ENCODE results near the gene ZNF789. TPM values are rescaled to one million over a fixed set of nuclear protein-coding genes. Genes with fewer than 3 reads are reported as not detected.
A peak's percentile ranks its signal among the peaks of the same experiment; 100 is the strongest.
"Not testable (repeated sequence)": the region's sequence is repeated elsewhere in the genome, so short reads cannot be mapped to it uniquely, and the experiment has no call there.

The ZNF789 gene
- total RNA-seq, 1 experiment from 2014 or later, result 15.0 TPM

GRCh38 chr7:99499371-99499720 is 26.7 kb downstream of the ZNF789 start:
- no peaks in the 10 kb centered on the region for H3K9me3 Mint-ChIP-seq (ENCODE audit: unreplicated experiment)
- H3K4me1 Mint-ChIP-seq (ENCODE audit: insufficient read depth, unreplicated experiment), result peaks cover 13% of the 10 kb centered on the region
- no peaks in the 10 kb centered on the region for H3K27me3 Mint-ChIP-seq (ENCODE audit: insufficient read depth, unreplicated experiment)
- H3K4me3 Mint-ChIP-seq (ENCODE audit: unreplicated experiment), result peak overlapping the region; percentile 98
- intact Hi-C loops (cut with micrococcal nuclease), result no loop called here
- peak overlapping the region; percentile 100 for H3K27ac Mint-ChIP-seq (ENCODE audit: low read depth, unreplicated experiment)
- DNase-seq (ENCODE audit: unreplicated experiment), result no peak
- BruUV-seq (replicated peaks), result no TSS peak
- ChIA-PET POLR2A (interaction anchor here (0.8 to 4.5 kb wide), 29 partner anchors 9 to 929 kb away, joined by 3 to 51 read pairs (median 5); partner anchors contain the start of genes ATP5MF, BUD31, CPSF4 and FAM200A), CTCF (interaction anchor here (0.6 to 1.1 kb wide), 4 partner anchors 8 to 933 kb away, joined by 3 to 5 read pairs (median 4); no protein-coding TSS in a partner anchor)
- TF ChIP-seq CTCF (IDR thresholded peaks at IDR 0.05; ENCODE audit: unreplicated experiment), result no peak
- peaks cover 56% of the 10 kb centered on the region for H3K36me3 Mint-ChIP-seq (ENCODE audit: insufficient read depth, unreplicated experiment)

- TSS peak; percentile 84 for BruUV-seq (replicated peaks)
- TF ChIP-seq CTCF (IDR thresholded peaks at IDR 0.05; ENCODE audit: unreplicated experiment), result no peak
- peak; percentile 94 for DNase-seq (ENCODE audit: unreplicated experiment)
- peaks cover 13% of the 10 kb centered on the region for H3K4me1 Mint-ChIP-seq (ENCODE audit: insufficient read depth, unreplicated experiment)
- intact Hi-C loops (cut with micrococcal nuclease), result no loop called here
- H3K27me3 Mint-ChIP-seq (ENCODE audit: insufficient read depth, unreplicated experiment), result no peaks in the 10 kb centered on the region
- H3K36me3 Mint-ChIP-seq (ENCODE audit: insufficient read depth, unreplicated experiment), result peaks cover 50% of the 10 kb centered on the region
- peak within 1 kb of the TSS; percentile 98 for H3K4me3 Mint-ChIP-seq (ENCODE audit: unreplicated experiment)
- POLR2A ChIA-PET, result interaction anchor here (0.6 to 4.5 kb wide), 41 partner anchors 8 to 929 kb away, joined by 3 to 51 read pairs (median 4); partner anchors contain the start of genes ARPC1A, ATP5MF, BUD31 and CPSF4
- H3K9me3 Mint-ChIP-seq (ENCODE audit: unreplicated experiment), result no peaks in the 10 kb centered on the region
- H3K27ac Mint-ChIP-seq (ENCODE audit: low read depth, unreplicated experiment), result peak within 1 kb of the TSS; percentile 100
- CTCF ChIA-PET, result interaction anchor here (0.6 to 1.1 kb wide), 3 partner anchors 9 to 934 kb away, joined by 3 to 4 read pairs (median 4); no protein-coding TSS in a partner anchor
Observed at GRCh38 chr7:99499721-99500636, 27.3 kb downstream of the ZNF789 start, which contains the start of gene ZNF394. Gene ZNF394, minus strand, starts transcription at chr7:99500281. Its CDS starts 188 bp downstream, at chr7:99500093.

DNA sequence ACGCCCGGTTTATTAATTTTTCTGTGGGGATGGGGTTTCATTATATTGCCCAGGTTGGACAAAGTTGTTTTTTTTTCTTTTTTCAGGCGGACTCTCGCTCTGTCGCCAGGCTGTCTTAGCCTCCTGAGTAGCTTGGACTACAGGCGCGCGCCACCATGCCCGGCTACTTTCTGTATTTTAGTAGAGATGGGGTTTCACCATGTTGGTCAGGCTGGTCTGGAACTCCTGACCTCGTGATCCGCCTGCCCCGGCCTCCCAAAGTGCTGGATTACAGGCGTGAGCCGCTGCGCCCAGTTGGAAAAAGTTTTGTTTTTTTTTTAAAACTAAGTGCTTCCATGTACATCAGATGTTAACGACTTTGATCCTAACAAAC is 27.9 kb downstream of the ZNF789 start:
- Mint-ChIP-seq H3K4me3 (ENCODE audit: unreplicated experiment) (peak overlapping the region; percentile 98), H3K4me1 (ENCODE audit: insufficient read depth, unreplicated experiment) (peaks cover 15% of the 10 kb centered on the region), H3K9me3 (ENCODE audit: unreplicated experiment) (no peaks in the 10 kb centered on the region), H3K36me3 (ENCODE audit: insufficient read depth, unreplicated experiment) (peaks cover 43% of the 10 kb centered on the region), H3K27ac (ENCODE audit: low read depth, unreplicated experiment) (peak overlapping the region; percentile 100), H3K27me3 (ENCODE audit: insufficient read depth, unreplicated experiment) (no peaks in the 10 kb centered on the region)
- no peak for TF ChIP-seq CTCF (IDR thresholded peaks at IDR 0.05; ENCODE audit: unreplicated experiment)
- POLR2A ChIA-PET, result interaction anchor here (0.7 to 4.5 kb wide), 29 partner anchors 10 to 928 kb away, joined by 3 to 51 read pairs (median 4); partner anchors contain the start of genes ARPC1A, ATP5MF, CPSF4 and FAM200A
- DNase-seq (ENCODE audit: unreplicated experiment), result no peak
- CTCF ChIA-PET, result interaction anchor here (0.6 kb wide), 1 partner anchor 37 kb away, joined by 4 read pairs; no protein-coding TSS in a partner anchor
- BruUV-seq (replicated peaks), result no TSS peak
- intact Hi-C loops (cut with micrococcal nuclease), result no loop called here

GRCh38 chr7:99501236-99501635 is 28.5 kb downstream of the ZNF789 start:
- DNase-seq (ENCODE audit: unreplicated experiment); intact Hi-C loops (cut with micrococcal nuclease); BruUV-seq (replicated peaks); H3K27me3 Mint-ChIP-seq (ENCODE audit: insufficient read depth, unreplicated experiment); H3K9me3 Mint-ChIP-seq (ENCODE audit: unreplicated experiment); H3K27ac Mint-ChIP-seq (ENCODE audit: low read depth, unreplicated experiment): not testable (repeated sequence)
- H3K4me3 Mint-ChIP-seq (ENCODE audit: unreplicated experiment), result peak overlapping the region; percentile 98
- ChIA-PET POLR2A (interaction anchor here (0.5 to 4.5 kb wide), 8 partner anchors 28 to 395 kb away, joined by 3 to 51 read pairs (median 22); partner anchors contain the start of genes ATP5MF, CPSF4, FAM200A and PTCD1), CTCF (interaction anchor here (0.6 to 0.7 kb wide), 2 partner anchors 24 to 37 kb away, joined by 3 to 4 read pairs; no protein-coding TSS in a partner anchor)
- peaks cover 40% of the 10 kb centered on the region for H3K36me3 Mint-ChIP-seq (ENCODE audit: insufficient read depth, unreplicated experiment)
- peaks cover 21% of the 10 kb centered on the region for H3K4me1 Mint-ChIP-seq (ENCODE audit: insufficient read depth, unreplicated experiment)
